ENCODE results near the gene SFSWAP. TPM values are rescaled to one million over a fixed set of nuclear protein-coding genes. Genes with fewer than 3 reads are reported as not detected.

SFSWAP gene
- total RNA-seq, 4 donors from 2014 or later: 45.9 to 66.2 (median 55.4) TPM

GRCh38 chr12:131728720-131729119, 17.8 kb downstream of the SFSWAP start:
- Histone ChIP-seq H3K9me3 (no peaks in the 10 kb centered on the region), H3K36me3 (peaks cover 0 to 79% (median 27%) of the 10 kb centered on the region in 4 donors), H3K27me3 (no peaks in the 10 kb centered on the region), H3K4me3 (no peak overlapping the region), H3K27ac (no peak overlapping the region), H3K4me1 (no peaks in the 10 kb centered on the region)
- intact Hi-C loops (cut with DNase I; ENCODE audit: low total_unique reads) (no loop called here), in situ Hi-C loops (cut with MboI; ENCODE audit: low pct_ligation_motif_present in 1 of 4, low pct_unique_long_range_greater_than_20kb in 1 of 4, low sequenced_read_pairs in 3 of 4) (no loop called here)
- no peak for DNase-seq
- WGBS, 2 donors (ENCODE audit: low coverage in 1 of 2): 91 to 100% methylated on average over 1 to 8 of the region's 8 CpGs
- TF ChIP-seq POLR2AphosphoS5 (IDR thresholded peaks at IDR 0.05) (no peak), CTCF (IDR thresholded peaks at IDR 0.05) (no peak), POLR2A (IDR thresholded peaks at IDR 0.05) (no peak)

GRCh38 chr12:131729254-131729955, 18.5 kb downstream of the SFSWAP start:
- DNase-seq: no peak
- TF ChIP-seq EP300 (IDR thresholded peaks at IDR 0.05; ENCODE audit: low read depth) (no peak), POLR2AphosphoS5 (IDR thresholded peaks at IDR 0.05) (no peak), POLR2A (IDR thresholded peaks at IDR 0.05) (no peak), CTCF (IDR thresholded peaks at IDR 0.05) (no peak)
- in situ Hi-C loops (cut with MboI; ENCODE audit: low pct_ligation_motif_present in 1 of 4, low pct_unique_long_range_greater_than_20kb in 1 of 4, low sequenced_read_pairs in 3 of 4): no loop called here
- 73 to 78% methylated on average over 7 to 9 of the region's 9 CpGs for WGBS, 2 donors (ENCODE audit: low coverage in 1 of 2)
- Histone ChIP-seq H3K27me3 (no peaks in the 10 kb centered on the region), H3K36me3 (peaks cover 0 to 85% (median 27%) of the 10 kb centered on the region in 4 donors), H3K27ac (no peak overlapping the region), H3K4me3 (no peak overlapping the region), H3K9me3 (no peaks in the 10 kb centered on the region), H3K4me1 (no peaks in the 10 kb centered on the region)
- intact Hi-C loops (cut with DNase I; ENCODE audit: low total_unique reads): no loop called here

GRCh38 chr12:131732996-131733615, 22.2 kb downstream of the SFSWAP start:
- in situ Hi-C loops (cut with MboI; ENCODE audit: low pct_ligation_motif_present in 1 of 4, low pct_unique_long_range_greater_than_20kb in 1 of 4, low sequenced_read_pairs in 3 of 4) (no loop called here), intact Hi-C loops (cut with DNase I; ENCODE audit: low total_unique reads) (no loop called here)
- TF ChIP-seq EP300 (IDR thresholded peaks at IDR 0.05; ENCODE audit: low read depth) (no peak), CTCF (IDR thresholded peaks at IDR 0.05) (no peak), POLR2AphosphoS5 (IDR thresholded peaks at IDR 0.05) (no peak), POLR2A (IDR thresholded peaks at IDR 0.05) (no peak)
- no peak overlapping the region for H3K27ac ChIP-seq
- no peaks in the 10 kb centered on the region for H3K9me3 ChIP-seq
- no peaks in the 10 kb centered on the region for H3K4me1 ChIP-seq
- peaks cover 0 to 64% (median 19%) of the 10 kb centered on the region in 4 donors for H3K36me3 ChIP-seq
- DNase-seq: no peak
- no peak overlapping the region for H3K4me3 ChIP-seq
- H3K27me3 ChIP-seq: no peaks in the 10 kb centered on the region
- 94 to 100% methylated on average over 2 to 19 of the region's 21 CpGs for WGBS, 2 donors (ENCODE audit: low coverage in 1 of 2)

GRCh38 chr12:131733874-131734273, 23.0 kb downstream of the SFSWAP start:
- intact Hi-C loops (cut with DNase I; ENCODE audit: low total_unique reads): no loop called here
- Histone ChIP-seq H3K9me3 (no peaks in the 10 kb centered on the region), H3K4me1 (no peaks in the 10 kb centered on the region), H3K4me3 (no peak overlapping the region), H3K36me3 (peaks cover 0 to 56% (median 15%) of the 10 kb centered on the region in 4 donors), H3K27me3 (no peaks in the 10 kb centered on the region), H3K27ac (no peak overlapping the region)
- WGBS, 2 donors (ENCODE audit: low coverage in 1 of 2): 92% methylated on average over 9 of the region's 10 CpGs; no CpG with 5 or more reads in 1 of the 2 donors
- no peak for DNase-seq
- TF ChIP-seq POLR2AphosphoS5 (IDR thresholded peaks at IDR 0.05): no peak
- no peak for TF ChIP-seq CTCF (IDR thresholded peaks at IDR 0.05)
- TF ChIP-seq EP300 (IDR thresholded peaks at IDR 0.05; ENCODE audit: low read depth): no peak
- TF ChIP-seq POLR2A (IDR thresholded peaks at IDR 0.05): no peak
- in situ Hi-C loops (cut with MboI; ENCODE audit: low pct_ligation_motif_present in 1 of 4, low pct_unique_long_range_greater_than_20kb in 1 of 4, low sequenced_read_pairs in 3 of 4): no loop called here

Measured in transverse colon (tissue), 4 donors.